Measurements from ENCODE around the gene CAPZA2.

Gene CAPZA2

GRCh38 chr7:116861717-116862116, 670 bp upstream of the CAPZA2 start:
- DNase-seq (ENCODE audit: low read depth in 2 of 3, low spot score in 1 of 3): no peak

- no peak for DNase-seq (ENCODE audit: low read depth in 2 of 3, low spot score in 1 of 3)
Measured at GRCh38 chr7:116862951-116863670, 724 bp downstream of the CAPZA2 start.

DNA sequence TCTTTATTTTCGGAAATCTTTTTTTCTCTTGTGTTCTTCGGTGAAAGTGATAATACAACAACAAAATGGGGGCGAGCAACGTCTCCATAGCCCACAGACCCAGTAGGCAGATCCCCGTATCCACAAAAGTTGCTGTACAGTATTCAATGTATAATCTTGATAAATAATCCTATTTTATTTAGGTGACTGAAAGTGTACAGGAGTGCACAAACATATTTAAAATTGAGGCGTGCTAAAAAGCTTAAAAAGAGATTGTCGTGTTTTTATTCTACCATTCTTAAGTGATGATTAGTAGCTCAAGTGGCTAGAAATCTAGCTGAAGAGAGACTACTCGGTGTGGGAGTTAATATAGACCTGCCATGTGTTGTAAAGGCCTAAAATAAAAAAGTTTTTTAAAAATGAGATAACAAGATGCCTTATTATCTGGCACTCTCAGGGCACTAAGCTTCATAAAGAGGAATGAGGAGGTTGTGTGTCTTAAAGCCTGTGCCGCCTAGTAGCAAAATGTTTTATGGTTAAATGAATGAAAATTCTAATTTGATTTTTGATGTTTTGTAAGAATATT, 1.6 kb downstream of the CAPZA2 start:
- no peak for DNase-seq (ENCODE audit: low read depth in 2 of 3, low spot score in 1 of 3)

DNA sequence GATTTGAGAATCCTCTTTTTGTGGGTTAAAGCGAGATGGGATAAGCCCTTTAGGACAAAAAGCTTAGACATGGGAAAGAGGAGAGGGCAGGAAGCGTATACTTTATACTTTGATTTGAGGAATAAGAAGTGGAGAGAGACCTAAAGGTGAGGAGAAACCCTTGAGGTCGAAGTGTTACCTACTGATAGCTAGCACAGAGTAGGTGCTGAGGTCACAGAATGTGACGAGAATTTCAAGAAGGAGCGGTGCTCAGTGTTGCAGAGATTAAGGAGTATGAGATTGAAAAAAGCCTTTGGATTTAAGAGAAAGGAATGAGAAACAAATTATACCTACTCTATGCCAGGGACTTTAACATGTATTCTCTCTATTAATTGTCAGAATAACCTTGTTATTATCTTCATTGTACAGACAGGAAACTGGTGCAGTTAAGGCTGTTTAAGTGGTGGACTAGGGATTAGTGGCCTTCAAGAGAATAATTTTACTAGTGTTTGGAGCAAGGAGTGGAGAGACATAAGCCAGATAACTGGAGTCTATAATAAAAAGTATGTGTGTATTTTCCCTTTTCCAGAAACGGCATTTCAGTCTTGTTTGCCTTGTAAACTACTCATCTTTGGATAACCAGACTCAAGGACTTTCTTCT, 8.8 kb downstream of the CAPZA2 start:
- no peak for DNase-seq (ENCODE audit: low read depth in 2 of 3, low spot score in 1 of 3)

DNA sequence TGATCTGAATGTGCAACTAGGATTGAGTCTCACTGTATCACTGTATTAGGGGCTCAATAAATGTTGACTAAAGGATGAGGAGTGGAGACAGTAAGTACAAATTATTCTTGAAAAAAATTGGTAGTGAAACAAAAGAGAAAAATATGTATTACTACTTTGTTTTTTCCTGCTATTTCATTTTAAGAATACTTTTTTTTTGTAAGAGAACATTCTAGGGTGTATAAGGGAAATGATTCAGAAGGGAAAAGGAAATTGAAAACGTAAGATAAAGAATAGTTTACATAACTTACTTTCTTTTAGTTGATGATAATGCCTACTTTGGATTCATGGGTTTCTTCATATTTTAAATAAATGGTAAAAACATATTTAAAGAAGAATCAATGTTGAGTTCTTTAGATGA, 9.6 kb downstream of the CAPZA2 start:
- DNase-seq (ENCODE audit: low read depth in 2 of 3, low spot score in 1 of 3): no peak

DNA sequence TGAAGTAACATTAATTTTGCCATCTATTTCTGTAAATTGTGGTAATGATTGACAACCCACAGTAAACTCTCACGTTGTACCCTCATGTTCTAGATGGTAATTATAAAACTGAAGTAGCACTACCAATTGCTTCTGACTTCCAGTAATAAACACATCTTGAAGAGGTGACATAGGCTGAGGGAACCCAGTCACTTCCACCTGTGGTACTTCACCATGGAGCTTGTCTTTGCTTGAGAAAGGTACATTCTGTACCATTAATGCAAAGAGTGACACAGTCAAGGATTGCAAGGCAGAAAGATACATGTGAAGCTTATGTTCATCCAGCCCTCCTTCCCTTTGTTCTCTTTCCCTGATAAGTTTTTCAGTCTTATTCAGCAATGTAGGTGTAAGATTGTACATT, 11.2 kb downstream of the CAPZA2 start:
- no peak for DNase-seq (ENCODE audit: low read depth in 2 of 3, low spot score in 1 of 3)

DNA sequence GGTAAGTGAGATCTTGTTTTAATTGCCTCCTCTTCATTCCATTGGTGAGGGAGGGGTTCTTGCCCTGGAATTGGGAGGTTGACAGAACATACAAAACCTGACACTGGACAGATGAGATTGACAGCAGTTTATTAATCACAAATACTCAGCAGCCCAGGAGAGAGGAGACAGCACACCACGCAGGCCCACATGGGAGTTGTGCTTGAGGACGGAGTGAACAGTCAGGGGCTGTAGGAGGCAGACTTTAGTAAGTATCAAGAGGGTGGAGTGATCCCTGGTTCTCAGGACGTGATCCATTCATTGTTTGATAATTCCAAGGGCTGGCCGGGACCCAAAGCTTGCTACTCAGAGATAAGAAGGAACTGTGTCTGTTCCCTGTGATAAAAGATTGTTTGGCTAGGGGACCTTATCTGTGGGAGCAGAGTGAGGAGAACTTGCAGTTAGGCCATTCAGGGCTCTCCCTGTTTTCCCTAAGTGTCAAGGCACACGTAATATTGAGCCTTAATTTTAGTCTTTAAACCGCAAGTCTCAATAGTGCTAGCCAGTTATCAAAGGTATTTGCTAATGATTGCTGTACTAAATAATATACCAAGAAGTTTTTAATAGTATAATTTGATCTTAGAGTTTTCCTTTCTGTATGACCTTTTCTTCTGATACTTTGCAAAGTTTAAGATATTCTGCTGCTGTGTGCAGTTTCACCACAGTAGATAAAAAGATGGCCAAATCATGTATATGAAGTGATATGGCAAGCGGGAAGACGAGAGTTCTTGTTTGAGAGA, 14.5 kb downstream of the CAPZA2 start:
- no peak for DNase-seq (ENCODE audit: low read depth in 2 of 3, low spot score in 1 of 3)

GRCh38 chr7:116877443-116878217, 15.2 kb downstream of the CAPZA2 start:
- no peak for DNase-seq (ENCODE audit: low read depth in 2 of 3, low spot score in 1 of 3)

- DNase-seq (ENCODE audit: low read depth in 2 of 3, low spot score in 1 of 3): no peak
Measured at GRCh38 chr7:116884691-116885090, 22.3 kb downstream of the CAPZA2 start.

DNA sequence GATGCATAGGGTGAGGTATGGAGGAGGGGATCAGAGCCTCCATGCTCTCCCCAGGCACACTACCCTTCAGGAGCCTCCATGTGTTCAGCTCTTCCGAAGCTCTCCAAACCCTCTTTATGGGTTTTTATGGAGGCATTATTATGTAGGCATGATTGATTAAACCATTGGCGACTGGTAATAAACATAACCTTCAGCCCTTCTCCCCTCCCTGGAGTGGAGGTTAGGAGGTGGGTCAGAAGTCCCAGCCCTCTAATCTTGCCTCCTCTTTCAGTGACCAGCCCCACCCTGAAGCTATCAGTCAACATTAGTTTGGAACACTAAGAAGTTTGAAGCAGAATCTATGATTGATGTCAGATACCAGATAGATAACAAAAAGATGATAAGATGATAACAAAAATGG, 23.3 kb downstream of the CAPZA2 start:
- DNase-seq (ENCODE audit: low read depth in 2 of 3, low spot score in 1 of 3): no peak

- no peak for DNase-seq (ENCODE audit: low read depth in 2 of 3, low spot score in 1 of 3)
Measured at GRCh38 chr7:116886543-116887156, 24.3 kb downstream of the CAPZA2 start.

DNA sequence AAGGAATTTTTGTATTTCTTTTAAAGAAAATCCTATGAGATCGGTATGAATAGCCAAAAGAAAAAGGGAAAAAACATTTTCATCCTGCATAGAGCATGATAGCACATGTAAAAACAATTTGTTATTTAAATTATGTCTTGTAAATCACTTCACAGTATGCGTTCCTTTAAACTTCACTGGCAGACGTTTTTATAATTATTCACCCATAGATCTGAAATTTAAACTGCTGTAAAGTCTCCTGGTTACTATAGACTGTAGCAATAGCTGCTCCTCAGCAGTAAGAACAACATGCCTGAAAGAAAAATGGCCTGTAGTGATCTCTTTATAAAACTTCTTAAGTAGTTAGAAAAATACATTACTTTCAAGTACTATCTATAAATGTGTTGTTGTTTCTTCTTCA, 26.5 kb downstream of the CAPZA2 start:
- no peak for DNase-seq (ENCODE audit: low read depth in 2 of 3, low spot score in 1 of 3)

DNA sequence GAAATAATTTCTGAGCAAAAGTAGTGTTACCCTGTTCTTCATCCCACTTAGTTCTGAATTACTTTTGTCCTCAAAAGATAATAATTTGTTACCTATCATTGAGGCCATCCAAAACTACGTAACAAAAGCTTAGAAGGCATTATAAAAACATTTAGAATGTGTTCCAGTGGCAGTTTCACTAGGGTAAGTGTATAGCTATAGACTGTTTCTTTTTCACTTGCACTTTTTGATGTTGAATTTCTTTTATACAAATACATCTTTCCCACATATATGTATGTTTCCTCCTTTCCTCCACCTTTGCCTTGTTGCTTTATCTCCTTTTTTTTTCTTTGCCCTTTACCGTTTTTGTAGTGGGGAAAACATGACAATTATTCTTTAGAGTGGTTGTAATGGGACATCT, 33.5 kb downstream of the CAPZA2 start:
- DNase-seq (ENCODE audit: low read depth in 2 of 3, low spot score in 1 of 3): no peak

DNA sequence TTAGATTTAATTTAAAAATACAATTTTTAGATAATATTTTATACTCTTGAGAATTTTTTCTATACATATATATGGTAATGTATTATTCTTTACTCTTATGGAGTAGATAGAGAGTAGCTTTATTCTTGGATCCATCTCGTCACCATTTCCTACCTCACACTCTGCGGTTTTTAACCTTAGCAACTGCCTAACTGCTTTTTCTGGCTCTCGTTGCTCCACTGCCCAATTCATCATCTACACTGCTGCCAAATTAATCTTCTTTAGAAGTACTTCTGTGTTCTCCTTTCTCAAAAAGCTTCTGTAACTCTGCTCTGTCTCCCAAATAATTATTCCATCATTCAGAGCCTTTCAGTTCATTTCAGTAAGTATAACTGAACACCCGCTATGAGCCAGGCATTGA, 35.3 kb downstream of the CAPZA2 start:
- DNase-seq (ENCODE audit: low read depth in 2 of 3, low spot score in 1 of 3): no peak

GRCh38 chr7:116899308-116899707, 36.9 kb downstream of the CAPZA2 start:
- no peak for DNase-seq (ENCODE audit: low read depth in 2 of 3, low spot score in 1 of 3)

GRCh38 chr7:116901143-116901542, 38.8 kb downstream of the CAPZA2 start:
- no peak for DNase-seq (ENCODE audit: low read depth in 2 of 3, low spot score in 1 of 3)

DNA sequence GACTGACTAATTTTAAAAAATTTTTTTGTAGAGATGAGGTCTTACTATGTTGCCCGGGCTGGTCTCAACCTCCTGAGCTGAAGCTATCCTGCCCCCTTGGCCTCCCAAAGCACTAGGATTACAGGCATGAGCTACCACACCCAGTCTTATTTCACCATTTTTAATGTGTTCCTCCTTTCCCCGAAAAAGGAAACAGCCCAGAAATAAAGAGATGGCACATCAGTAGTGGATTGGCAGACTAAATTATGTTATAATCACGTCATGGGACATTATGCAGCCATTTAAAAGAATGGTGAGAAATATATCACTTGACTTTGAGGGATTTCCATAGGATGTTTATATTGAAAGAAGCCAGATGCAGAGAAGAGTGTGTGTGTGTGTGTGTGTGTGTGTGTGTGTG, 40.5 kb downstream of the CAPZA2 start:
- DNase-seq (ENCODE audit: low read depth in 2 of 3, low spot score in 1 of 3): no peak

DNA sequence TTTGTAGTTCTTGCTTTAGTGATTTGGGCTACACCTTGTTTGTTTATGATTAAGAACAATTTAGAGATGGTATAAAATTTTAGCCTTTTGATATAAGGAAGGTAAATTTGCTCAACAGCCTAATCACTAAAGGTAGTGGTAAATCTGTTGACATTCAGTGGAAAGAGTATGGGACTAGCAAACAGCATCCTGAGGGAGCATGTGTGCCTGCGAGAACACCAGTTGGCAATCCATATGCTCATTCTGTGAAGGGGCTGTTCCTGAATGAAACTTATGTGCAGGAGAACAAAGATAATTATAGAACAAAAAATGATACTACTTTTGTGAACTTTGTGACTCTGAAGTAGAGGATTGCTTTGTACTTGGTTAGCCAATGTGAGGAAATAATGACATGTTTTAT, 44.0 kb downstream of the CAPZA2 start:
- DNase-seq (ENCODE audit: low read depth in 2 of 3, low spot score in 1 of 3): no peak

- DNase-seq (ENCODE audit: low read depth in 2 of 3, low spot score in 1 of 3): no peak
Measured at GRCh38 chr7:116910383-116910782, 48.0 kb downstream of the CAPZA2 start.

DNA sequence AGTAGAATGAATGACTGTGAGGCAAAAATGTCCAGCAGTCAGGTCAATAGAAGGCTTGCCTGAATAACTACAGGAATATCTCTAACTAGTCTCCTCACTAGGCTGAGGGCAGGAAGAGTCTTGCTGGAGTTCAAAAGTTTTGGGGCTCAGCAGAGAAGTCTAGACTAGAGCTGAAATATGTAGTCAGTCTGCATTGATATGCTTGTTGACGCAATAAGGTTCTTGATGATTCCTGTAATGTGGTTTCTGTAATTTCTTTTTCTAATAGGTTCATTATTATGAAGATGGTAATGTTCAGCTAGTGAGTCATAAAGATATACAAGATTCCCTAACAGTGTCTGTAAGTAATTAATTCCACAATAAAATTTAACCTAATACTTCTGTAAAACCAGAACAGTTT, 49.4 kb downstream of the CAPZA2 start:
- DNase-seq (ENCODE audit: low read depth in 2 of 3, low spot score in 1 of 3): no peak

Measured in stimulated activated CD4-positive, alpha-beta T cell treated with anti-CD3 and anti-CD28 coated beads, Interleukin-12 subunit alpha, Interleukin-12 subunit beta, amount 100 ng/mL, for 48 hours (primary cell).